CMK (cell line): Measurements from ENCODE around the gene SLC37A3.
"Not testable (repeated sequence)": the region's sequence is repeated elsewhere in the genome, so short reads cannot be mapped to it uniquely, and the experiment has no call there.

ENCODE experiments used
- DNase-seq: peaks from one replicate; pipeline ENCODE4 v3.0.0-alpha.2; 2010; ENCODE audit warnings: low read depth

SLC37A3 gene

GRCh38 chr7:140312141-140312846, 86.0 kb downstream of the SLC37A3 start:
- no peak for DNase-seq

- DNase-seq = not testable (repeated sequence)
Measured at GRCh38 chr7:140311128-140311527, 87.2 kb downstream of the SLC37A3 start.

- DNase-seq = no peak
Measured at GRCh38 chr7:140310337-140311002, 87.9 kb downstream of the SLC37A3 start.

- DNase-seq = no peak
Measured at GRCh38 chr7:140308060-140308459, 90.3 kb downstream of the SLC37A3 start.

GRCh38 chr7:140304191-140304799, 94.0 kb downstream of the SLC37A3 start:
- DNase-seq = no peak

- DNase-seq = no peak
Measured at GRCh38 chr7:140300243-140301136, 97.8 kb downstream of the SLC37A3 start.

- no peak for DNase-seq
Measured at GRCh38 chr7:140298213-140298612, 100.1 kb downstream of the SLC37A3 start.

GRCh38 chr7:140297192-140297591, 101.1 kb downstream of the SLC37A3 start:
- DNase-seq = no peak

- DNase-seq = no peak
Measured at GRCh38 chr7:140295224-140295738, 103.0 kb downstream of the SLC37A3 start.

GRCh38 chr7:140294454-140294853, 103.9 kb downstream of the SLC37A3 start:
- DNase-seq = no peak

- DNase-seq = no peak
Measured at GRCh38 chr7:140292438-140292837, 105.9 kb downstream of the SLC37A3 start.

GRCh38 chr7:140289804-140290203, 108.5 kb downstream of the SLC37A3 start:
- no peak for DNase-seq

- no peak for DNase-seq
Measured at GRCh38 chr7:140287988-140288387, 110.3 kb downstream of the SLC37A3 start.

- DNase-seq = no peak
Measured at GRCh38 chr7:140285938-140286337, 112.4 kb downstream of the SLC37A3 start.

- DNase-seq = no peak
Measured at GRCh38 chr7:140284062-140284461, 114.3 kb downstream of the SLC37A3 start.
